HepG2 (cell line): ENCODE measurements around the gene ZNF324B. TPM values are rescaled to one million over a fixed set of nuclear protein-coding genes. Genes with fewer than 3 reads are reported as not detected.

Experiments
- ATAC-seq: fragments of 200-7000 bp; cut with Tn5 transposase; 3 replicates; pipeline ENCODE4 v1.9.1; 2020; ENCODE audit warnings: mild to moderate bottlenecking, moderate library complexity
- BruUV-seq: library from RNA; stranded (reverse); fragments of 400-500 nt; replicated peaks from 2 replicates; lab custom pipeline; 2021; lab: Mats Ljungman, UMichigan
- CTCF ChIA-PET: fragments of 300-600 bp; formaldehyde crosslinking; extraction: SDS; loops from one replicate; lab custom pipeline; 2021; ENCODE audit warnings: low total read pairs, inconsistent platforms, low intra/inter-chr PET ratio; lab: Yijun Ruan, JAX
- POLR2A ChIA-PET: fragments of 350-600 bp; sonication (Branson Sonifier 250); formaldehyde crosslinking; loops from one replicate; lab custom pipeline; 2020; ENCODE audit warnings: antibody characterized with exemption, inconsistent platforms; lab: Yijun Ruan, JAX
- DNase-seq: peaks from one replicate; pipeline ENCODE4 v3.0.0-alpha.2; 2015; ENCODE audit warnings: low spot score
- FAIRE-seq: peaks from 3 replicates; lab custom pipeline; 2011; peaks lifted over from hg19 to GRCh38; lab: Jason Lieb, UNC
- H2AFZ ChIP-seq: one replicate; pipeline ENCODE4 v1.6.1; 2011; ENCODE audit warnings: low read length, inconsistent platforms
- H3K27ac ChIP-seq: fragments of 300-600 bp; 3 replicates; pipeline ENCODE4 v1.8.0; 2011; ENCODE audit warnings: mixed run types, mild to moderate bottlenecking, mixed read lengths, low read length, inconsistent platforms; ENCODE audit not compliant: insufficient read depth; ENCODE audit errors: extremely low read length
- H3K27me3 ChIP-seq, 2 experiments: fragments of 200-600 bp in 1 of 2; 2 replicates in 1 of 2; 3 replicates in 1 of 2; pipeline versions ENCODE4 v1.6.0 to v1.8.0; 2011; ENCODE audit warnings: low read length in 2 of 2, mild to moderate bottlenecking in 2 of 2, moderate library complexity in 2 of 2, inconsistent platforms in 1 of 2; ENCODE audit not compliant: insufficient read depth in 2 of 2, control insufficient read depth in 1 of 2
- H3K36me3 ChIP-seq, 2 experiments: fragments of 200-600 bp in 1 of 2; replicated peaks in 1 of 2; 2 replicates in 1 of 2; 3 replicates in 1 of 2; pipeline versions ENCODE4 v1.5.1 to v1.8.0; 2011; ENCODE audit warnings: low read length in 2 of 2, inconsistent platforms in 1 of 2; ENCODE audit not compliant: insufficient read depth in 2 of 2, control insufficient read depth in 1 of 2
- H3K4me1 ChIP-seq: 2 replicates; pipeline ENCODE4 v1.5.1; 2012; ENCODE audit warnings: low read length, inconsistent platforms; ENCODE audit not compliant: insufficient read depth
- H3K4me2 ChIP-seq: 2 replicates; pipeline ENCODE4 v1.6.0; 2011; ENCODE audit warnings: low read depth, low read length, inconsistent platforms
- H3K4me3 ChIP-seq, 3 experiments: fragments of 200-600 bp in 1 of 3; sonication (generic), shearing (Covaris generic) in 1 of 3; replicated peaks in 1 of 3; 2 replicates each; pipeline ENCODE4 v1.5.1; 2011 to 2016; ENCODE audit warnings: low read length in 3 of 3, inconsistent platforms in 2 of 3, low read depth in 2 of 3, mild to moderate bottlenecking in 2 of 3, control low read depth in 1 of 3, mixed read lengths in 1 of 3; ENCODE audit not compliant: insufficient read depth in 1 of 3
- H3K79me2 ChIP-seq: one replicate; pipeline ENCODE4 v1.6.1; 2011; ENCODE audit warnings: low read length, inconsistent platforms; ENCODE audit not compliant: insufficient read depth
- H3K9ac ChIP-seq: 2 replicates; pipeline ENCODE4 v1.6.0; 2011; ENCODE audit warnings: mild to moderate bottlenecking, low read depth, low read length, inconsistent platforms; ENCODE audit not compliant: insufficient read depth
- H3K9me3 ChIP-seq: 2 replicates; pipeline ENCODE4 v1.5.1; 2012; ENCODE audit warnings: mild to moderate bottlenecking, low read length
- H4K20me1 ChIP-seq: 2 replicates; pipeline ENCODE4 v1.6.0; 2011; ENCODE audit warnings: inconsistent platforms, mild to moderate bottlenecking, low read length, moderate library complexity; ENCODE audit not compliant: insufficient read depth
- HOXA9 ChIP-seq: sonication (generic); formaldehyde crosslinking; IDR thresholded peaks from 2 replicates; pipeline ENCODE4 v1.8.1; 2022; ENCODE audit warnings: missing genetic modification reagents, mild to moderate bottlenecking, moderate library complexity, borderline replicate concordance
- SNAPC4 ChIP-seq: sonication (generic); formaldehyde crosslinking; IDR thresholded peaks from 2 replicates; pipeline ENCODE4 v1.4.0; 2020; ENCODE audit warnings: mild to moderate bottlenecking, missing genetic modification reagents
- ZMAT5 ChIP-seq: sonication (generic); formaldehyde crosslinking; IDR thresholded peaks from 2 replicates; pipeline ENCODE4 v1.5.0; 2020; ENCODE audit warnings: mild to moderate bottlenecking, low read depth, missing genetic modification reagents, borderline replicate concordance
- WGBS: methylation state at CpG from one replicate; pipeline ENCODE4 v1.1.6; 2017; ENCODE audit warnings: low lambda C conversion rate; 5-methylcytosine and 5-hydroxymethylcytosine counted together
- in situ Hi-C: cut with HindIII; loops from 2 replicates; pipeline ENCODE4 v1.10.0; 2017; ENCODE audit warnings: low pct_unique_long_range_greater_than_20kb; ENCODE audit not compliant: extremely low pct_ligation_motif_present
- intact Hi-C: fragments of 100-400 bp; cut with micrococcal nuclease; formaldehyde crosslinking; loops from one replicate; pipeline ENCODE4 v1.10.0; 2022; ENCODE audit not compliant: unreplicated experiment
- polyA plus RNA-seq, 8 experiments: library from polyadenylated mRNA; depleted of rRNA in 3 of 8; stranded (reverse) in 7 of 8; unstranded in 1 of 8; fragments of >200 nt; fragmentation: Illumina TruSeq in 4 of 8; extraction: Trizol in 4 of 8; gene quantifications; 2 replicates each; pipeline versions ENCODE4 v1.2.1 to v1.2.3, GENCODE V29; 2011 to 2016; ENCODE audit warnings: low read depth in 4 of 8, missing spikeins in 1 of 8, mixed read lengths in 1 of 8; ENCODE audit not compliant: insufficient read depth in 1 of 8
- total RNA-seq, 5 experiments: library from RNA; depleted of rRNA; stranded (reverse); fragments of >200 nt; fragmentation: Illumina TruSeq; extraction: Trizol; gene quantifications; 2 replicates each; pipeline ENCODE4 v1.2.3, GENCODE V29; 2016; ENCODE audit warnings: low read depth in 1 of 5

The ZNF324B gene
- total and polyA plus RNA-seq, 2 of the 13 experiments (the other 11 are each of a cell fraction or from before 2014, with no cell fraction given), result 0.53 to 3.0 TPM

- POLR2A ChIA-PET, result no interaction called here
Observed at GRCh38 chr19:58480831-58481230, 29.4 kb downstream of the ZNF324B start.

More at GRCh38 chr19:58480831-58481230, 29.4 kb downstream of the ZNF324B start:
- intact Hi-C loops (no loop called here), in situ Hi-C loops (no loop called here)
- H3K9ac ChIP-seq, result no peak overlapping the region
- FAIRE-seq (no peak), ATAC-seq (no peak), DNase-seq (no peak)
- H2AFZ ChIP-seq, result no peak overlapping the region
- H3K27ac ChIP-seq, result no peak overlapping the region
- H3K27me3 ChIP-seq, result no peaks in the 10 kb centered on the region
- CTCF ChIA-PET, result no interaction called here
- WGBS, result 100% methylated on average over 1 of the region's 2 CpGs
- no TSS peak for BruUV-seq
- peaks cover 10% of the 10 kb centered on the region for H3K4me1 ChIP-seq
- no peaks in the 10 kb centered on the region for H3K79me2 ChIP-seq
- H3K36me3 ChIP-seq, result peaks cover 1 to 18% of the 10 kb centered on the region in 2 experiments; a peak in 2 of 5 replicates
- no peak overlapping the region for H3K4me3 ChIP-seq
- no peak for TF ChIP-seq SNAPC4 (CRISPR knock-in tag)
- TF ChIP-seq HOXA9 (CRISPR knock-in tag), result no peak
- no peak for TF ChIP-seq ZMAT5 (CRISPR knock-in tag)
- no peak overlapping the region for H3K4me2 ChIP-seq
- no peaks in the 10 kb centered on the region for H3K9me3 ChIP-seq
- no peaks in the 10 kb centered on the region for H4K20me1 ChIP-seq
